Germinal center (tissue), 1 donor: Measurements from ENCODE around the gene MORN5.
A peak's percentile ranks its signal among the peaks of the same experiment; 100 is the strongest.

ENCODE experiments used
- DNase-seq: peaks from one replicate; pipeline ENCODE4 v3.0.0; 2012; ENCODE audit warnings: mixed read lengths, low spot score

Gene MORN5

DNA sequence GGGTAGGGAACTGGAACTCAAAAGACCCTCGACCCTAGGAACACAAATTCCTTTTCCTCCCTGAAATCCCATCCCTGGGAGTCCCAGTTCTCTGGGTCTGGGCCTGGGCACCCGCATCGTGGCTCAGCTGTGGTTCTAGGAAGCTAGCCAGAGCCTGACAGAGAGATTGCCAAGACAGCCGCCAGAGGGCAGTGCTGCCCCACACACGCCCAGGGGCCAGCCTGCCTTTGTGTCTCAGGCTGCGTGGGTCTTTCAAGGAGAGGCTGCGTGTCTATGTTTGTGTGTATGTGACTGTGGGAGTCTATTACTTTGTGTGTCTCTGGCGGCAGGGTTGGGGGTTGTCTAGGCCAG lies 34.6 kb upstream of the MORN5 start:
- peak; percentile 85 for DNase-seq

DNA sequence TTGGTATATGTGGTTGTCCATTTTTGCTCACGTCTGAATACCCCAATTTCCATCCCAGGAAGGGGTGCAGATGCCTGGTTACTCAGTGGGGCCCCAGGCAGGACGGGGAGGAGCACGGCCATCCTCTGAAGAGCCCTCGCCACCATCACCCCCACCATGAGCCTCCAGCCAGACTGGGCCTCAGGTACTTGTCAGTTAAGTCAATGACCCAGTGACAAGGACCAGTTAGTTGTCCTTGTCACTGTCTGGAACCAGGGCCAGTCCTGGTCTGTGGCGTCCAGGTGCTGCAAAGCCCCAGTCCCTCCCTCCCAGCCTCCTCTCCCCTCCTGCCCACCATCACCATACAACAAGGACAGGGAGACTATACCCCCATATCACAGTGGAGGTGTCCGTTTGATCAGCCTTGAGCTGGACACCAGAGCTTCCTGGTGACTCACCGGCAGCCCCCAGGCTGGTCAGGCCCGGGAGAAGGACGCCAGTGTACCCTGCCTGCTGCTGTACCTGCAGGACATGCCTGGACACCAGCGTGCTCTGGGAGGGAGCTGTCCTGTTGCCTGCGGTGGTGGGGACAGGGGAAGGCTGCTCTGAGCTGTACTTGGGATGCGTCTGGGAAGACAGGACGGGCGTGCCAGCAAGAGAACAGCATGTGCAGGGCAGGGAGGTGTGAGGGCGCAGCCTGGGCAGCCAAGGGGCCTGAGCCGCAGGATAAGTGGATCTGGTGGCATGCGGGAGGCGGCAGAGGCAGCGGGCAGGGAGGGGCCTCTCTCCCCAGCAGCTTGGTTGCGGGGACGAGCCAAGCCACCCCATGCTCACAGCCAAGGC lies 34.0 kb upstream of the MORN5 start:
- DNase-seq, result no peak

DNA sequence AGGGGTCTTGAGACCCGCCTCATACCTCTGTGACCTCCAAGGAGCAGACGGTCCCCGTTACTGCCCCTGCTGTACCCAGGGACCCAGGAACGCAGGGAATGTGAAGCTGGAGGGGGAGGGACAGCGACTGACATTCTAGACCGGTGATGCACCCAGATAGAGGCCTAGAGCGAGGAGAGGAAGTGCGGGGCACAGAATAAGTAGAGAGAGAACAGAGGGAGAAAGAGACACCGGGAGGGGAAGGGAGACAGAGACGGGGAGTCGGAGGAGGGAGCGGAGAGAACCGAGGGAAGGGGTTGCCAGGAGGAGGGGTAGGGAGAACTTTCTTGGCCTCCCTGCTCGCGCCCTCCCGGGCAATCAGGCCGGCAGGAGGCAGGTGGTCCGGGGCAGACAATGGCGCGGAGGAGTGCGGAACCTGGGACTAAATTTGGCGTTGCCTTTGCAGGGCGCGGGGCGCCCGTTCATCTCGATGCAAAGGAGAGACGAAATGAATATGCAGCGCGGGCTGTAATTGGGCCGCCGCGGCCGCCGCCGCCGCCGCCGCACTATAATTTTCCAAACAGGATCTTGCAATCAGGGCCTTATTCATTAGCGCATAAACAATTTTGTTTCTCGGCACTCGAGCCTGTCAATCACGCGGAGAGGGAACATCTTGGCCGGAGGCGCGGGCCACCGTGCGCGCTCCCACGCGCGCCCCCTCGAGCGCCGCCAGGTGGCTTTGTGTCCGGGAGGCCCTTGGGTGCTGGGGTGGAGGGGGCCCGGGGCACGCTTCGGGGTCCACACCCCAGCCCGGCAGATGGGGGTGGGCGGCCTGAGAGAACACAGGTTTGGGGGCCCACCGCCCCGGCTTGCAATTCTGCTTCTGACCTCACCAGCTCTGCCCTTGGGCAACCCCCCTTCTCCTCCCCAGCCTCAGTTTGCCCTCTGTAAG lies 33.1 kb upstream of the MORN5 start:
- DNase-seq, result peak; percentile 36

DNA sequence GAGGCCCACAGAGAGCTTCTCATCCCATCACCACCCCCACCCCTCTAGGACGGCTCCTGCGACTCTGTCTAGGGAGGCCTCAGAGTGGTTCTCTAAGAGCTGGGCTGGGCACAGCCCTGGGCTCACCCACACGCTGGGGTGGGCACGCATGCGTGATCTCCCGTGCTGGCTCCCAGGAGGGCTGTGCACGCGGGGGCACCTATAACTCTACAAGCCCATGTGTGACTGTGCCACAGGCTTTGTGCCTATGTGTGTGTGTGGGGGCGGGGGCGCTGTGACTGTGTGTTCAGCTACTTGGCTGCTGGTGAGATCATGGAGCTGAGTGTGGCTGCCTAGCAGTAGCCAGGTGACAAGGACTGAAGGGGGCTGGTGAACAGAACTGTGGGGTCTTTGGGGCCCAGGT lies 32.3 kb upstream of the MORN5 start:
- no peak for DNase-seq

DNA sequence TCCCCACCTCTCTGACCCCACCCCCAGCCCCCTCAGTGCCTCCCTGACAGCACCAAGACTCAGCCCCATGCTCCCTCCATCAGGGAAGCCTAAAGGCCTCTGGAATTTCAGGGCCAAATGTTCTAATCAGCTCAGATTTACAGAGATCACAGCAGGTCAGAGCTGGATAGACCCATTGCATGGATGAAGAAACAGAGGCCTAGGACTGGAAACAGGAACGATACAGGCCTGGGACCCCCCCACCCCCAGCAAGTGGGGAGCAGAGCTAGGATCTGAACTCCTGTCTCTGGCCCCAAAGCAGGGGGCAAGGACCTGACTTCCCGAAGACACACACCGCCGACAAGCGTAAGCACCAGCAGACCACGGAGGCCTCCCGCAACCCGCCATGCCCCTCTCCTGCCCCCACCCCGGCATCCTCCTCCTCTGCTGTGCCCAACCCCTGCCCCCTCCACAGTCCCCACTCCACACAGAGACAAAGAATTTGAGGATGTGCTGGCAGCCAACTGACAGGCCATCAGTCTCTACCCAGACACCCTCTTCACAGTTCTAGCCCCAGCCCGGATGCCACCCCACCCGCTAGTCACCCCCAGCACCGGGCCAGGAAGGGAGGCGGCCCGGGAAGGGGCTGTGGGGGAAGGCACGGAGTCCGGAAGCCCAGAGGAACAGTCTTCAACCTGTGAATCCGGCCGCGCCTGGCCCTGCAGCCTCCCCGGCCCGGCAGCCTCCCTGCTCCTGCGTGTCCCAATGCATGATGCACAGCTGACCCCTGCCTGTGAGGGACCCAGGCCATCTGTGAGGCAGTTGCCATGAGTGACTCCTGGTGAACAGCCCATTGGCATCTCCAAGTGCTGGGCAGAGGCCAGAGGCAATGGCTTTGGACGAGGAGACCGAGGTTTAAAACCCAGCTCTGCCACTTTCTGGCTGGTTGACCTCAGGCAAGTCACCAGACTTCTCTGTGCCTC lies 31.4 kb upstream of the MORN5 start:
- no peak for DNase-seq

DNA sequence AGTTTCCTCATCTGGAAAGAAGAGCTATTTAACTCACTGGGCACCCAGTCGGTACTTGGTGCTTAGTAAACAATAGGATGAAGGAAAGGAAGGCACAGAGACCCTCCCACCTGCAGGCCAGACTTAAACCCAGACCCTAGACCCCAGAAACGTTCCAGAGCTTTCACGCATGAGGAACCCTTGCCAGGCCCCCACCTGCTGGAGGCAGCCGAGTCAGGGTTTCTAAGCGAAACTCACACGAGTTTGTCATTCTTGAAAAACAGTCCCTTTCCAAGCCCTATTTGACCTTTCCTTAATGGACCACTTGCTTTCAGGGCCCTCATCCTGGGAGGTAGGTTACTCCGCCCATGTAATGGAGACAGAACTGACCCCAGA lies 30.8 kb upstream of the MORN5 start:
- no peak for DNase-seq

DNA sequence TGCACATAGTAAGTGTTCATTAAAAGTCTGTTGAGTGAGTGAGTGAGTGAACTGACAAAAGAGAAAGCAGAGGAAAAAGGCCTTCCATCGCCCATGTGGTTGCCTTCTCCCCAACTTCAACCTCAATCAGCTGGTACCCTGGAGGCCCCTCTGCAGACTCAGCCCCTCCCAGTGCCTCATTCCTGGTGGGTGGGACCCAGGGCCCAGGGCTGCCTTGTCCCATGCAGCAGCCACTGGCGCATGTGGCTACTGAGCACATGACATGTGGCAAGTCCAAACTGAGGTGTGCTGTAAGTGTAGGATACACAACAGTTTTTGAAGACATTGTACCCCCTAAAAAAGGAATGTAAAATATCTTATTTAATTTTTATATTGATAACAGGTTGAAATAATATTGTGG lies 29.7 kb upstream of the MORN5 start:
- DNase-seq, result no peak

DNA sequence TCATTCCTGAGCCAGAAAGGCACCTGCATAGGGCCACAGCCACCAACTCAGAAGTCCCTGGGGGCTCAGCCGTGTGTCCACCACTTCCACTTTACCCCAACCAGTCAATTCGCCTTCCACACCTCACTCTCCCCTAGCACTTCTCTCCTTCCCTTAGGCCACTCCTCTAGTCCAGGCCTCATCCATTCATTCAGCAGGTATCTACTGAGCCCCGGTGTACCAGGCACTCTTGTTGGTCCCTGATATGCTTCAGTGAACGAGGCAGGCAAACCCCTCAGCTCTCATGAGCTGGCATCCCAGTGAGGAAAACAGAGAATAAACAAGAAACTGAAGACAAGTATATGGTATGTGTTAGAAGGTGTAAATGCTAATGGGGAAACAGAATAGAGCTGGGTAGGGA lies 28.9 kb upstream of the MORN5 start:
- no peak for DNase-seq

DNA sequence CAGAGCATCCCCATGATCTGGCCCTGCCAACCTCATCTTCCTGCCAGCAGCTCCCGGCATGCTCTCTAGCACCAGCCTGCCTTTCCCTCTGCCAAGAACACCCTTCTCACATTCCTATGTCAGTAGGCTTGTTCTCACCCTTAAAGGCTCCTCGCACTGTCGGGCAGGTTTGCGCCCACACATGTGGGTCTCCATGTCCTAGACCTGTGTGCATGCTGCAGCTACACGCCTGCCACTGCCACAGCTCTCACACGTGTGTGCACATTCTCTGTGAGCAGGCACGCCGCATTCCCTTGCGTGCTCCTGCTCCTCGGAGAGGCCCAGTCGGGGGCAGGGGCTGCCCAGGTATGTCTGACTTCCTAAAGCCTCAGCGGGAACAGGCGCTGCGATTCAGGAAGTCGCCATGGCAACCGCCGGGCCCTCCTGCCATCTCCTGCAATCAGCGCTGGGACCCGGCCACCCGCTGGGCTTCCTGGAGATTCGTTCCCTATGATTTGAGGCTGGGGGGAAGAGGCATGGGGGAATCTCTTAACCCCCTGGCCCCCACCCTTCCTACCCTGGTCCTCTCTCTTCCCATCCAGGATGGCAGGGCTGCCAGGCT lies 28.2 kb upstream of the MORN5 start:
- DNase-seq, result no peak

DNA sequence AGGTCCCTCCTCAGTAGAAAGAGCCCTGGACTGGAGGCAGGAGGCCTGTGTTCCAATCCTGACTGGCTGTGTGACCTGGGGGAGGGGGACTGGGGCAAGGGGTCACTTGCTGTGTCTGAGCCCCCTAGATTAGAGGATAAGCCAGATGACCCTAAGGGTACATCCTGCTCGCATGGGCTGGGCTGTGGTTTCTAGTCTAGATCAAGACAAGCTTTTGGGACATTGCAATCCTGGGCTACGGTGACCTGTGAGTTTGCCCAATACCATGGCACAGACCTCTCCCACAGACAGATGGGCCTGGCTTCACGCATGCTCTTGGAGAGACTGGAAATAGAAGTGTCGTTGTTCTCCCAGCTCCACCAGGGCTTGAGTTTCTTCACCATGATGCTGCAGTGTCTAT lies 27.2 kb upstream of the MORN5 start:
- DNase-seq, result no peak

DNA sequence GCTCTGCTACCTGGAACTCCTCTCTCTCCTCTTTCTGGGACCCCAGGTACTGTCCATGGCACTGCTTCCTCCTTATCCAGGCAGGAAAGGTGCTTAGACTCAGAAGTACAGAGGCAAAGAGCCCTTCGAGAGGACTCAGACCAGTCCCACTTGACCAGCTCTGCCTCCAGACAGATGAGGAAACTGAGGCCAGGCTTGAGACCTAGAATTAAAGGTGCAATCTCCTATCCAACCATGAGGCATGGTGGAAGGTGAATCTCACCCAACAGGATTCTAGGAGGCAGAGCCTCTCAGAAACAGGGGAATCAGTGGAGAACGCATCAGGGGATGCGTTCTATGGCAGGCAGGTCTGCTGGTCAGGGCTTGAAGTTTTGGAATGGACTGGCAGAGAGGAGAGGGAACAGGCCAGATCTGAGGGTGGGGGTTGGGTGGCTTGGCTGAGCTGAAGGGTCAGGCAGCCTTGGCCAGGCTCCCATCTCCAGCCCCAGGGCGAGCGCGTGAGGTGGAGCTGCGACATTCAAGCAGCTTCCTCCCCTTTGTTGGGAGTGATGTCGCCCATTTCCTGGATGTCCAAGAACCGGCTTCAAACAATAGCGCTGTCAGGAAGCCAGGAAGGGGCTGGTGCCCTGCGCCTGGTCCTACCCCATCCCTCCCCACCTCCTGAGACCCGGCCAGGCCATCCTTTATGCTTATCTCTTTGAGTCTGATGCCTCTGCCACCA lies 26.3 kb upstream of the MORN5 start:
- no peak for DNase-seq

DNA sequence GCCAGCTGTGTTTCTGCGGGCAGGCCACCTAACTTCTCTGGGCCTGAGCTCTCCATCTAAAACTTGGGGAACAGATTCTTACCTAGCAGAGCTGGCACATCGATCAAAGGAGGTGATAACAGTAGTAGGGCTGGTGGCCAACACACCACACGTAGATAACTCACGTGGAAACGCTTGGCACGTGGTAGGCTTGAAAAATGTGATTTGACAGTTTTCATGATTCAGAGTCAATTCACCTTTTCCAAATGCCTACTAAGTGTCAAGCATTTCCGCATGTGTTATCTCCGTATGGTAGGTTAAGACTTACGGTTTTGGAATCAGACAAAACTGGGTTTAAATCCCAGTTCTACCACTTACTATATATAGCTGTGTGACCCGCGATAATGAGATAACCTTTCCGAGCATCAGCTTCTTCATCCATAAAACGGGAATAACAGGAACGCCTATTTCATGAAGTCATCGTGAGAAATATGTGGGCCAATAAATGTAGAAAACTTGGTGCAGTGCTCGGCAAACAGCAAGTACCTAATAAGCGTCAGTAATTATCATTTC lies 25.6 kb upstream of the MORN5 start:
- DNase-seq, result no peak

DNA sequence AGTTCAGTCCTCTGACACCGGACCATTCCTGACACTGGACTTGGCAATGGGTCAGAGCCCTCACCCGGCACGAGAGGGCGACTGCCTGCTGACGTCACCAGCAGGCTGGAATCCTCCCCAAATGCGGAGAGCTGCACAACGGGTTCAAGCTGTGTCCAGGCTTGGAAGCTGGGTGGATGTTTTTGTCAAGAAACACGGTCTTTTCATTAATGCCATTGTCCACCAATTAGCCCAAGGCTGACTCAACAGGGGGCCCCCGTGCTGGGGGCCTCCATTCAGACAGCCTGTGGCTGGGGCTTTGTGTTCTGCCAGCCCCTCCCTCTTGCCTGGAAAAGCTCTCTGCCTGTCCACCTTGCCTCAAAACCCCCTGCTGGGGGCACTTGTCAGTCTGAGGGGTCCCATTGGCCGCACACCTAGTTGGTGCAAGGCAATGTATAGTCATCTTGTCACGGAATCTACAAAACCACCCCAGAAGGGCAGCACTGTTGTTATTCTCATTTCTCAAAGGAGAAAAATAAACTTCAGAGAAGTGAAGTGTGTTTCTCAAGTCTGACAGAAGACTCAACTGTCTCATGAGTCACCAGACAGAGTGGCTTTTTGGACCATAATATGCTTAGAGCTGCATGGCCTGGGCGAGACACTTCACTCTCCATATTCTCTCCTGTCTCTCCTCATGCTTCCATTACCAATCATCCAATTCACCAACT lies 24.7 kb upstream of the MORN5 start:
- DNase-seq, result no peak

DNA sequence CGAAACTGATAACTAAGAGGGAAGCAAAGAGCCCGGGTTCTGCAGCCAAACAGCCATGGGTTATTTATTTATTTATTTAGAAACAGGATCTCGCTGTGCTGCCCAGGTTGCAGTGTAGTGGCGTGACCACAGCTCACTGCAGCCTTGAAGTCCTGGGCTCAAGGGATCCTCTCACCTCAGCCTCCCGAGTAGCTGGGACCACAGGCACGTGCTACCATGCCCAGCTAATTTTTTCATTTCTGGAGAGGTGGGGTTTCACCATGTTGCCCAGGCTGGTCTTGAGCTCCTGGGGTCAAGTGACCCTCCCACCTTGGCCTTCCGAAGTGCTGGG lies 24.2 kb upstream of the MORN5 start:
- no peak for DNase-seq

DNA sequence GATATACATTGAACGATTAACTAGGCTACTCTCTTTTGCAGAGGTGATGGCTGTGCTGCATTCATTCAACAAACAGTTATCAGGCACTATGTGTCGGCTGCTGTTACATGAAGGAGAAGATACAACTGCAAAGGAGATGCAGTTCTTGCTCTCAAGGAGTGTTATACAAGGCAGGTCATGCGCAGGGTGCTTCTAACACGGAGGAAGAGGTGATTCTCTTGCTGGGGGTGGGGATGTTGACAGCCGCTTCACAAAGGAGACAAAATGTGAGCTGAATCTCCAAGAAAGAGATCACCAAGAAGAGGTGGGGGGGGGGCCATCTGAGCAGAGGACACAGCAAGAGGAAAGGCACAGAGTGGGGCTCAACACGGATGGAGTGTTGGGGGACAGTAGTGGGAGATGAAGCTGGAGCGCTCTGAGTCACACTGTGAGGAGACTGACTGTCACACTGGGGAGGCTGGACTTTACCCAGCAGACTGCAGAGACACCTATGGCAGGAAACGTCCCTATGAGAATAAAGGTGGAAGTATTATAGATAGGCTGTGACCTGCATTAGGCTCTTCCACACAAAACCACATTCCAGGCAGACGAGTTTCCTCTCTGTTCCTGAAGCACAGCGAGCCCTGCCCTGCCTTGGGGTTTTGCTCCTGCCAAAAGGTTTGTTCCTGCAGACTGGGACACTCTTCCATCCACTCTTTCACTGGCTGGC lies 21.0 kb upstream of the MORN5 start:
- DNase-seq, result no peak

DNA sequence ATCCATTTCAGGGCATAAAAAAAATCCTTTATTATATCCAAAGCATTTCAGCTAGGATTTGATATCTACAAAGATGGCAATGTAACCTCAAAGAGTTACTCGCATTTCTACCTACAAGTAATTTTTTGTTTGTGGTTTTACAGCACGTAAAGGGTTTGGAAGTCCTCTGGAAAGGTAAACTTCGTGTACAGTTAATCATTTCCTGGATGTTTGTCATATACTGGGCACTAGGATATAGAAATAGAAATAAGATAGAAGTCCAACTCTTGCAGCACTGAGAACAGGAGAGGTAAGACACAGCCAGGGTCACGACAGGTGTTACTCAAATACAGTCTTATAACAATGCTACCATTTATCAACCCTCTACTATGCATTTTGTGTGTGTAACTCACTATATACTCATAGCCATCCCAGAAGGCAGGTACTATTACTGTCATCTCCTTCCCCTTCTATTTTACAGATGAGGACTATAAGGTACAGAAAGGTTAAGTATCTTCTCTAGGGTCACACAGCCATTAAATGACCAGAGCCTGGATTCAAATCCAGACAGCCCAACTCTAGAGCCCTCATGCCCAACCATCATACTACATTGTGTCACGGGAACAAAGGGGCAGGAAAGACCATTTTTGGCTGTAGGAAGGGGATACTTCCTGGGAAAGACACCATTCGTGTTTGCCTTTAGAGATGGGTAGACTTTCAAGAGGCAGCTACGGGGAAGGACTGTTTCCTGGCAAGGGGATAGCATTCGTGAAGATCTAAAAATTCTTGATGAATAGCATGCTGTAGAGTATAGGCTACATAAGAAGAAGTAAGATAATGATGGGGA lies 19.1 kb upstream of the MORN5 start:
- DNase-seq, result no peak

DNA sequence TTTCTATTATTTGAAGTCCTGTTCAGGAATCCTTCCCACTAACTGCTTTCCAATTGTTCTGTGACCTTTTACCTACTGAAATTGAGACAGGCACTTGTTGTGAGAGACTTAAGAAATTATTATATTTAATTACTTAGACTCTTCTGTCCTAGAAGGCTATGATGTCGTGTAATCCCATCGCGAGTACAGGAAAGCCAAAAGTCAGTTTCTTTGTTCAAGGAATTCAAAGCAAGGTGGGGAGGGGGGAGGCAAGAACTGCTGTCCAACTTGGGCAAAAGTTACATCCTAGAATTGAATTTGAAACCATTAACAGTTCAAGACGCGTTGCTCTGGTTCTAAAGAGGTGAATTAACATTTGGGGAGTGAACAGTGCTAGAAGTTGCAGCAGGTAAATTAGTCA lies 18.0 kb upstream of the MORN5 start:
- no peak for DNase-seq

DNA sequence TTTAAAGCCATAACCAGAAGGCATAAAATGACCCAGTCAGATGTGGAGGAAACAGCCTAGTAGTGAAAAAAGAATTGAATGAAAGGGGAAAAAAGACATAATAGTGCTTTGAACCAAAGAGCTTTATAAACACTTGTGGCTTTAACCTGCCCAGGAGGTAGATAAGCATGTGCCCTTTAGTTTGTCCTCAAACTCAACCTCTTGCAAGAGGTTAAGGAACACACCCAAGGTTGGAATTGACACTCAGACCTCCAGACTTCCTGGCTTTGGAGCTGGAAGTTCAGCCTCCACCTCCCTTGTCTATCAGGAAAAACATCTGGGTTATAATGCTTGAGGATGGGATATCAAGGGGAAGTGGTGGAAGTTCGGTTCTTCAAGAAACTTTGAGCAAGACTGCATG lies 16.4 kb upstream of the MORN5 start:
- DNase-seq, result no peak

DNA sequence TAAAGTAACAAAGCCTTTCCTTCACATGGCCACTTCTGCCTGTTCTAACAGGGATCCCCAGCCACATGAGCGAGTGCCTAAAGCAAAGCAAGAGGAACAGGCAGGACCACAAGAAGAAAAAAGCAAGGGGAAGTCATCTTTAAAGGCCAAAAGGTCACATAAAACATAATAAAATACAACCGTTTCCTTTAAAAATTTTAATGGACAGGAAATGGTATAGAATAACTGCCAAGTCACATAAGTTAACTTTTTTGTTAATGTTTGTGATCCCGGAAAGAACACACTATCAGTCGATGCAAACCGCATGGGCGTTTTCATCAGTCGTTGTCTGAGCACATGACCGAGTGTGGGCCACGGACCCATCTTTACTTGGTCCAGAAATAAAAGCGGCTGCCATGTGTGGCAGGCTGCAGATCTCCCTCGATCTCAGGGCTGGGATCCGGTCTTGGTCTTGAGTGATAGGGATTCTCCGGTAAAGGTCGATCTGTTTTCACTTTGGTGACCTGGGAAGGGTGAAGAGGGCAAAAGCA lies 15.8 kb upstream of the MORN5 start:
- no peak for DNase-seq
